ENCODE results near the gene OSBPL9.
"Not testable (repeated sequence)": the region's sequence is repeated elsewhere in the genome, so short reads cannot be mapped to it uniquely, and the experiment has no call there.

The OSBPL9 gene

GRCh38 chr1:51671527-51672325 lies 54.8 kb downstream of the OSBPL9 start:
- DNase-seq: no peak

GRCh38 chr1:51673279-51673678 lies 56.4 kb downstream of the OSBPL9 start:
- DNase-seq: no peak

- DNase-seq: no peak
Observed at GRCh38 chr1:51675177-51675780, 58.4 kb downstream of the OSBPL9 start.

DNA sequence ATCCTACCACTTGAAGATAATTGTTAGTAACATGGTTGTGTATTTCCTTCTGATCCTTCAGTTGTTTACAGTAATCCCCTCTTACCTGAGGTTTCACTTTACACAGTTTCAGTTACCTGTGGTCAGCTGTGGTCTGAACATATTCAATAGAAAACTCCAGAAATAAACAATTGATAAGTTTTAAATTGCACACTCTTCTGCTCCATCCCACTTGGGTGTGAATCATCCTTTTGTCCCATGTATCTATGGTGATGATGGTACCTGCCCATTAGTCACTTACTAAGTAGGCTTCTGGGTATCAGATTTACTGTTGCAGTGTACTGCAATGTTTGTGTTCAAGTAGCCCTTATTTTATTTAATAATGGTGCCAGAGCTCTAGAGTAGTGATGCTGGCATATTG lies 62.5 kb downstream of the OSBPL9 start:
- no peak for DNase-seq

DNA sequence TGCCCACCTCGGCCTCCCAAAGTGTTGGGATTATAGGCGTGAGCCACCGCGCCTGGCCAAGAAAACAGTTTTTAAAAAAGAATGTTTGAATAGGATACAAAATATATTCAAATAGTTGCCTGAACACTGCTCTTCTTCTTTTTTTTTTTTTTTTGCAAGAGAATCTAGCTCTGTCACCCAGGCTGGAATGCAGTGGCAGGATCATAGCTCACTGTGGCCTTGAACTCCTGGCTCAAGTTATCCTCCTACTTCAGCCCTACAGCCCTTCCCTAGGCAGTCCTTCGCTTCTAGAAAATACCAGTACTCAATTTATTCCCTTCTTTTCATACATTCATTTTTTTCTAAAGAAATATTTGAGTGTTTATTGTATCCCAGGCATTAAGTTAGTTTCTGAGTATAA lies 67.9 kb downstream of the OSBPL9 start:
- DNase-seq: no peak

GRCh38 chr1:51686450-51686849 lies 69.6 kb downstream of the OSBPL9 start:
- DNase-seq: no peak

- no peak for DNase-seq
Observed at GRCh38 chr1:51689075-51689440, 72.2 kb downstream of the OSBPL9 start.

GRCh38 chr1:51689643-51690042 lies 72.8 kb downstream of the OSBPL9 start:
- DNase-seq: no peak

- no peak for DNase-seq
Observed at GRCh38 chr1:51690285-51690961, 73.5 kb downstream of the OSBPL9 start.

DNA sequence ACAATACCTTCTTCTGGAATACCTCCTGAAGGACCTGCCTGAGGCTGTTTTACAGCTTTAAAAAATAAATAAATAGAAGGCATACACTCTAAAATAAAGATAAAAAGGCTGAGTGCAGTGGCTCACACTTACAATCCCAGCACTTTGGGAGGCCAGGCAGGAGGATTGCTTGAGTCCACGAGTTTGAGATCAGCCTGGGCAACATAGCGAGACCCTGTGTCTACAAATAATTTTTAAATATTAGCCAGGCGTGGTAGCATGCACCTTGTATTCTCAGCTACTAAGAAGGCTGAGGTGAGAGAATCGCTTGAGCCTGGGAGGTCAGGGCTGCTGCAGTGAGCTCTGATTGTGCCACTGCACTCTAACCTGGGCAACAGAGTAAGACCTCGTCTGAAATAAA lies 75.0 kb downstream of the OSBPL9 start:
- no peak for DNase-seq

DNA sequence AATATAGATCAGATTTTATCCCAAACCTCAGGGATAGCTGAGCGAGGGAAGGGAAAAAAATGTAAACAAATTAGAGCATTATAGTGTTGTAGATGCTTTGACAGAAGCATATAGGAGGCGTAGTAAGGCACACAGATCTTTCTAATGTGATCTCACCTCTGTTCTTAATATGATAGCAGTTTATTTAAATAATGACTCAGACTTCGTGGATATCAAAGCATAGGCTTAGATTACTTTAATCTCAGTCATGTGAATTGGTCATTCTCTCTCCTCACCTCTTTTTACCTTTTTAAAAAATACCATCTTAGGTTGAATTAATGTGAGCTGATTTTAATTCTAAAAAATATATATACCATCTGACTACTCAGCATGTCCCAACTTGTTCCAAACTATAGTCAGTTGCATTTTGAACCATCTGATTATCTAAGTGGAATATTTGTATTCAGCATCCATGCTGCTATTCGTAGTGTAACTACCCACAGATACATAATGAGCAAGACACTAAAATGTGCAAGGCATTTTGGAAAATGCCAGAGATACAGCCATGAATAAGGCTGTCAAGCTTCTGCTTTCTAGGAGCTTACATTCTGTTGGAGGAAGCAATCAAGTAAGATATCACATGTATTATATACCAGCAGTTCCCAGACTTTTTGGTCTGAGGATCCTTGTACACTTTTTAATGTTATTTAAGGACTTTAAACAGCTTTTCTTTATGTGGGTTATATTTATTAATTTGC lies 76.7 kb downstream of the OSBPL9 start:
- DNase-seq: no peak

DNA sequence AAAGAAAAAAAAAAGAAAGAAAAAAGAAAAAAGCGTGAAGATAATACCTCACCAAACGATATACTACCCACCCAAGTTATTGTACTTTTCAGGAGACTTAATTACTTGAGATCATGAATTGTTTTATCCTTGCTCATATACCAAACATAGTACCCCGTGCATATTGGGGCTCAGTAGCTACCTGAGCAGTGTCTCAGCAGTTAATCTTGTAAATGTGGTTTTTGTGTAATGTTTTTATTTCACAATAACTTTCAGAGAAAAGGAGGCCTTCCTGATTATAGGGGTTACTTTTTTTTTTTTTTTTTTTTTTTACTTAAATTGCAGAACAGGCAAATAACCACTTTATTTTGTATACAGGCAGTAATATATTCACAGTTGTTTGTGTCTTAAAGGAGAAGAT lies 80.3 kb downstream of the OSBPL9 start:
- no peak for DNase-seq

GRCh38 chr1:51699391-51699790 lies 82.5 kb downstream of the OSBPL9 start:
- DNase-seq: no peak

DNA sequence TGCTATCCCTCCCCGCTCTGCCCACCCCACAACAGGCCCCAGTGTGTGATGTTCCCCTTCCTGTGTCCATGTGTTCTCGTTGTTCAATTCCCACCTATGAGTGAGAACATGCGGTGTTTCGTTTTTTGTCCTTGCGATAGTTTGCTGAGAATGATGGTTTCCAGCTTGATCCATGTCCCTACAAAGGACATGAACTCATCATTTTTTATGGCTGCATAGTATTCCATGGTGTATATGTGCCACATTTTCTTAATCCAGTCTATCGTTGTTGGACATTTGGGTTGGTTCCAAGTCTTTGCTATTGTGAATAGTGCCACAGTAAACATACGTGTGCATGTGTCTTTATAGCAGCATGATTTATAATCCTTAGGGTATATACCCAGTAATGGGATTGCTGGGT lies 84.9 kb downstream of the OSBPL9 start:
- not testable (repeated sequence) for DNase-seq

GRCh38 chr1:51702220-51702619 lies 85.3 kb downstream of the OSBPL9 start:
- not testable (repeated sequence) for DNase-seq

GRCh38 chr1:51705035-51705434 lies 88.1 kb downstream of the OSBPL9 start:
- no peak for DNase-seq

- DNase-seq: no peak
Observed at GRCh38 chr1:51708911-51709760, 92.2 kb downstream of the OSBPL9 start.

GRCh38 chr1:51709951-51710350 lies 93.1 kb downstream of the OSBPL9 start:
- DNase-seq: no peak

DNA sequence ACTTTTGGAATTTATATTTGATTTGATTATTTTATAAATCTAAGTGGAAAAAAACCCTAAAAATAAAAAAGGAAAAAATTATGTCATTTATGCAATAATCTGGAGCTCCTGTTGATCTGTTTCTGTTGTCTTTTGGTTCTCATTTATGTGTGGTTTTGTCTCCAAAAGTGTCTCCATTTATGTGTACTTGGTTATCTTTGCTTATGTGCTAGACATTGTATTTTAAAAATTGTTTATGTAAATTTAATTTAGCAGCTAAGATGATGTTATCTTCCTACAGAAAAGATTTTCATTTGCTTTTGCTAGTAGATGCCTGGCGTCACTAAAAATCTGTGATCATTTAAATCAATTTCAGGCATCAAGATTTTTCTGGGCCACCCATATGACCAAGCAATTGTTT lies 95.7 kb downstream of the OSBPL9 start:
- DNase-seq: no peak

DNA sequence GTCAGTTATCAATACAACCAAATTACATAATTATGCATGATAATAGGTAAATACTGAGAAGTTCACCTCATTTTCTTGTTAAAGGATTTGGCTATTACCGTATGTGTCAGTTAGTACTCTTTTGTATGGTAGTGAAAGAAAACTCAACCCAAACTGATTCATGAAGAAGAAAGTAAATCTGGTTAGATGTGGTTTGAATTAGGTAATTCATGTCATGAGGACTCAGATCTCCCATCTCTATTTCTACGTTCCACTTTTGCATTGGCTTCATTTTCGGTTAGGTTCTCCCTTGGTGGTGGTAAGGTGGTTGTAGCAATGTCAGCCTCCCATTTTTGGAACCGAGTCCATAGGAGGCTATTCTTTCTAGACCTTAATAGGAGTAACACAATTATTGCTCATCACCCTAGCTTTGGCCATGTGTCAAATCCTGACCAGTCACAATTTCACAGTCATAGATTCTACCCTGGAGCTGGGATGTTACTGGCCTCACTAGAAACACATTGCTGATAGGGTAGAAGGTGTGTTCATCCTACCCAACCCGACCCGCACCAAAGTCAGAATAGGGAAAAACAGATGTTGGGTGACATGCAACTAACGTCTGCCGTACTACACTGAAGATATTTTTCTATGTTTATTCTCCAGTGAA lies 97.6 kb downstream of the OSBPL9 start:
- DNase-seq: no peak

- DNase-seq: no peak
Observed at GRCh38 chr1:51715369-51715768, 98.5 kb downstream of the OSBPL9 start.

GRCh38 chr1:51716746-51717145 lies 99.9 kb downstream of the OSBPL9 start:
- DNase-seq: no peak

Measured in NCI-H526 treated with DMSO at 0.1 percent for 48 hours (cell line).